Measurements from ENCODE around the gene ETFB. TPM values are rescaled to one million over a fixed set of nuclear protein-coding genes. Genes with fewer than 3 reads are reported as not detected.

ETFB gene
- total and polyA plus RNA-seq, 10 of the 15 experiments (the other 5 are each of a cell fraction or from before 2014, with no cell fraction given) = 15.1 to 166 (median 87.8) TPM

DNA sequence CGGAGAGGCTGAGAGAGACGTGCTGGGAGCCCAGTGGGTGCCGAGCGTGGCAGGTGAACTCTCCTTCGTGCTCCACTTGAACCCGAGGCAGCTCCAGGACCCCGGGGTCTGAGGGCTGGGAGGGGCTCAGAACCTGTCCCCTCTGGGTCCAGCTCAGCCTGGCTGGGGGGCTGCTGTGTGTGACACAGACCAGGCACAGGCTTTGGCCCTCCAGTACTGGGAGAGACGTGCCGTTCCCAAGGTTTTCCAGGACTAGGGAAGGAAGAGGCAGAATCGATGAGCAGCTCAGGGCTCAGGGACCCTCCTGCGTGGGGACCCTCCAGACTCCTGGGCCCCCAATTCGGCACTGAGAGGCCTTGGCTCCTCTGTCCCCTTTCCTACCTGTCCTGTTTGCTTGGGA is 49.0 kb upstream of the ETFB start:
- Histone ChIP-seq H3K9me3 (replicated peaks; ENCODE audit: control insufficient read depth, insufficient read depth, low read length) (no peaks in the 10 kb centered on the region), H3K36me3 (ENCODE audit: control insufficient read depth in 2 of 2, insufficient read depth in 2 of 2, low read length in 1 of 2) (no peaks in the 10 kb centered on the region), H3K27ac (ENCODE audit: control insufficient read depth, insufficient read depth) (no peak overlapping the region), H3K79me2 (ENCODE audit: control insufficient read depth, insufficient read depth, low read length) (no peaks in the 10 kb centered on the region), H3K4me2 (ENCODE audit: control insufficient read depth, insufficient read depth) (no peak overlapping the region), H2AFZ (ENCODE audit: control insufficient read depth, low read depth, low read length) (no peak overlapping the region), H3K4me3 (no peak overlapping the region), H3K9ac (ENCODE audit: control insufficient read depth, insufficient read depth, low read length) (no peak overlapping the region), H4K20me1 (ENCODE audit: control insufficient read depth, insufficient read depth) (no peaks in the 10 kb centered on the region), H3K27me3 (replicated peaks in 1 of 2; ENCODE audit: control insufficient read depth in 2 of 2, insufficient read depth in 2 of 2, low read length in 1 of 2) (no peaks in the 10 kb centered on the region), H3K4me1 (ENCODE audit: control insufficient read depth, insufficient read depth, low read length) (peaks cover 16% of the 10 kb centered on the region)
- BruUV-seq (replicated peaks) = no TSS peak
- ChIA-PET POLR2A (interaction anchor here (0.6 kb wide), 1 partner anchor 10 kb away, joined by 3 read pairs; no protein-coding TSS in a partner anchor), RAD21 (ENCODE audit: unreplicated experiment) (no interaction called here), CTCF (interaction anchor here (0.6 to 9.7 kb wide), 2 partner anchors 18 to 24 kb away, joined by 3 to 142 read pairs; no protein-coding TSS in a partner anchor), SMC1A (ENCODE audit: uncharacterized antibody, unreplicated experiment) (no interaction called here)
- ATAC-seq (no peak), FAIRE-seq (no peak), DNase-seq (ENCODE audit: low read depth, low spot score) (no peak)
- intact Hi-C loops (cut with micrococcal nuclease; ENCODE audit: unreplicated experiment) (no loop called here), in situ Hi-C loops (cut with MboI) (no loop called here)
- WGBS (ENCODE audit: insufficient coverage, insufficient replicate concordance, low lambda C conversion rate, missing lambda C conversion rate) = 78% methylated on average over 12 of the region's 12 CpGs
- TF ChIP-seq GATAD2B (conservative IDR thresholded peaks at IDR 0.05; ENCODE audit: low read depth) = no peak
- no peak for TF ChIP-seq NR2F1 (conservative IDR thresholded peaks at IDR 0.05)
- no peak for TF ChIP-seq CHD4 (IDR thresholded peaks at IDR 0.05)
- no peak for TF ChIP-seq BHLHE40 (IDR thresholded peaks at IDR 0.05; ENCODE audit: borderline replicate concordance in 1 of 2, low read depth in 2 of 2, low read length in 1 of 2)
- TF ChIP-seq, protein P1, sequence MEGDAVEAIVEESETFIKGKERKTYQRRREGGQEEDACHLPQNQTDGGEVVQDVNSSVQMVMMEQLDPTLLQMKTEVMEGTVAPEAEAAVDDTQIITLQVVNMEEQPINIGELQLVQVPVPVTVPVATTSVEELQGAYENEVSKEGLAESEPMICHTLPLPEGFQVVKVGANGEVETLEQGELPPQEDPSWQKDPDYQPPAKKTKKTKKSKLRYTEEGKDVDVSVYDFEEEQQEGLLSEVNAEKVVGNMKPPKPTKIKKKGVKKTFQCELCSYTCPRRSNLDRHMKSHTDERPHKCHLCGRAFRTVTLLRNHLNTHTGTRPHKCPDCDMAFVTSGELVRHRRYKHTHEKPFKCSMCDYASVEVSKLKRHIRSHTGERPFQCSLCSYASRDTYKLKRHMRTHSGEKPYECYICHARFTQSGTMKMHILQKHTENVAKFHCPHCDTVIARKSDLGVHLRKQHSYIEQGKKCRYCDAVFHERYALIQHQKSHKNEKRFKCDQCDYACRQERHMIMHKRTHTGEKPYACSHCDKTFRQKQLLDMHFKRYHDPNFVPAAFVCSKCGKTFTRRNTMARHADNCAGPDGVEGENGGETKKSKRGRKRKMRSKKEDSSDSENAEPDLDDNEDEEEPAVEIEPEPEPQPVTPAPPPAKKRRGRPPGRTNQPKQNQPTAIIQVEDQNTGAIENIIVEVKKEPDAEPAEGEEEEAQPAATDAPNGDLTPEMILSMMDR (IDR thresholded peaks at IDR 0.05 in 2 of 3, conservative IDR thresholded peaks at IDR 0.05 in 1 of 3; ENCODE audit: control insufficient read depth in 2 of 3, extremely low read depth in 1 of 3, insufficient read depth in 1 of 3, low read depth in 3 of 3, low read length in 3 of 3) = no peak
- no peak for TF ChIP-seq SIX5 (IDR thresholded peaks at IDR 0.05; ENCODE audit: low read depth, low read length, severe bottlenecking)
- TF ChIP-seq, protein P2, sequence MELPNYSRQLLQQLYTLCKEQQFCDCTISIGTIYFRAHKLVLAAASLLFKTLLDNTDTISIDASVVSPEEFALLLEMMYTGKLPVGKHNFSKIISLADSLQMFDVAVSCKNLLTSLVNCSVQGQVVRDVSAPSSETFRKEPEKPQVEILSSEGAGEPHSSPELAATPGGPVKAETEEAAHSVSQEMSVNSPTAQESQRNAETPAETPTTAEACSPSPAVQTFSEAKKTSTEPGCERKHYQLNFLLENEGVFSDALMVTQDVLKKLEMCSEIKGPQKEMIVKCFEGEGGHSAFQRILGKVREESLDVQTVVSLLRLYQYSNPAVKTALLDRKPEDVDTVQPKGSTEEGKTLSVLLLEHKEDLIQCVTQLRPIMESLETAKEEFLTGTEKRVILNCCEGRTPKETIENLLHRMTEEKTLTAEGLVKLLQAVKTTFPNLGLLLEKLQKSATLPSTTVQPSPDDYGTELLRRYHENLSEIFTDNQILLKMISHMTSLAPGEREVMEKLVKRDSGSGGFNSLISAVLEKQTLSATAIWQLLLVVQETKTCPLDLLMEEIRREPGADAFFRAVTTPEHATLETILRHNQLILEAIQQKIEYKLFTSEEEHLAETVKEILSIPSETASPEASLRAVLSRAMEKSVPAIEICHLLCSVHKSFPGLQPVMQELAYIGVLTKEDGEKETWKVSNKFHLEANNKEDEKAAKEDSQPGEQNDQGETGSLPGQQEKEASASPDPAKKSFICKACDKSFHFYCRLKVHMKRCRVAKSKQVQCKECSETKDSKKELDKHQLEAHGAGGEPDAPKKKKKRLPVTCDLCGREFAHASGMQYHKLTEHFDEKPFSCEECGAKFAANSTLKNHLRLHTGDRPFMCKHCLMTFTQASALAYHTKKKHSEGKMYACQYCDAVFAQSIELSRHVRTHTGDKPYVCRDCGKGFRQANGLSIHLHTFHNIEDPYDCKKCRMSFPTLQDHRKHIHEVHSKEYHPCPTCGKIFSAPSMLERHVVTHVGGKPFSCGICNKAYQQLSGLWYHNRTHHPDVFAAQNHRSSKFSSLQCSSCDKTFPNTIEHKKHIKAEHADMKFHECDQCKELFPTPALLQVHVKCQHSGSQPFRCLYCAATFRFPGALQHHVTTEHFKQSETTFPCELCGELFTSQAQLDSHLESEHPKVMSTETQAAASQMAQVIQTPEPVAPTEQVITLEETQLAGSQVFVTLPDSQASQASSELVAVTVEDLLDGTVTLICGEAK (IDR thresholded peaks at IDR 0.05; ENCODE audit: borderline replicate concordance) = no peak
- TF ChIP-seq ZNF622 (IDR thresholded peaks at IDR 0.05) = no peak
- no peak for TF ChIP-seq POLR2AphosphoS5 (IDR thresholded peaks at IDR 0.05; ENCODE audit: low read length)
- no peak for TF ChIP-seq NR2C1 (IDR thresholded peaks at IDR 0.05)
